Gastrocnemius medialis (tissue), 4 donors: ENCODE results near the gene MRPS2. TPM values are rescaled to one million over a fixed set of nuclear protein-coding genes. Genes with fewer than 3 reads are reported as not detected.
"Not testable (repeated sequence)": the region's sequence is repeated elsewhere in the genome, so short reads cannot be mapped to it uniquely, and the experiment has no call there.

ENCODE experiments used
- ATAC-seq, 2 donors: fragments of 150-250 bp; one replicate each; pipeline ENCODE4 v1.9.1; 2016
- DNase-seq, 2 donors: peaks; one replicate each; pipeline ENCODE4 v3.0.0-alpha.2; 2019
- H3K27ac ChIP-seq, 4 donors: fragments of 200-600 bp; sonication (generic); 1 replicate in 1 of 4; 2 replicates in 3 of 4; pipeline ENCODE4 v1.5.1; 2016 to 2018; ENCODE audit warnings: mild to moderate bottlenecking in 2 of 4, moderate library complexity in 1 of 4
- H3K27me3 ChIP-seq, 3 donors: fragments of 200-600 bp; sonication (generic) in 2 of 3; 1 replicate in 1 of 3; 2 replicates in 2 of 3; pipeline versions ENCODE4 v1.5.1 to v1.6.0; 2016 to 2019; ENCODE audit warnings: mild to moderate bottlenecking in 1 of 3, moderate library complexity in 1 of 3
- H3K36me3 ChIP-seq, 2 donors: fragments of 200-600 bp; sonication (generic) in 1 of 2; one replicate each; pipeline ENCODE4 v1.5.1; 2017 to 2018
- H3K4me1 ChIP-seq, 2 donors: fragments of 200-600 bp; sonication (generic) in 1 of 2; one replicate each; pipeline ENCODE4 v1.5.1; 2016 to 2017; ENCODE audit warnings: mild to moderate bottlenecking in 2 of 2
- H3K4me3 ChIP-seq, 4 donors: fragments of 200-600 bp; sonication (generic) in 3 of 4; 1 replicate in 1 of 4; 2 replicates in 3 of 4; pipeline ENCODE4 v1.5.1; 2016 to 2019; ENCODE audit warnings: mild to moderate bottlenecking in 2 of 4
- H3K9me3 ChIP-seq, 3 donors: fragments of 200-600 bp; sonication (generic) in 2 of 3; 1 replicate in 1 of 3; 2 replicates in 2 of 3; pipeline ENCODE4 v1.5.1; 2016 to 2019
- POLR2A ChIP-seq, 2 donors: fragments of 450-650 bp; IDR thresholded peaks; one replicate each; pipeline ENCODE4 v1.6.1; 2017; ENCODE audit warnings: antibody characterized with exemption in 2 of 2, mild to moderate bottlenecking in 2 of 2, moderate library complexity in 2 of 2
- in situ Hi-C, 4 donors: fragments of 200-750 bp; cut with MboI; loops; one replicate each; pipeline versions ENCODE4 v1.15.0 to v1.8.0; 2017; ENCODE audit warnings: low sequenced_read_pairs in 4 of 4
- intact Hi-C: fragments of 100-400 bp; cut with DNase I; formaldehyde crosslinking; loops from one replicate; pipeline ENCODE4 v1.15.1; 2023; ENCODE audit warnings: low total_unique reads
- total RNA-seq, 4 donors: library from RNA; depleted of rRNA; stranded (reverse); fragments of >200 nt; gene quantifications; one replicate each; pipeline versions ENCODE4 v1.1.0 to v1.2.3, GENCODE V29; 2016
- TF ChIP-seq, protein P1 (sequence below), 5 experiments: fragments of 450-650 bp in 3 of 5; fragments of 200-600 bp in 2 of 5; sonication (generic) in 2 of 5; IDR thresholded peaks in 4 of 5; conservative IDR thresholded peaks in 1 of 5; 1 replicate in 4 of 5; 2 replicates in 1 of 5; pipeline ENCODE4 v1.5.1; 2016 to 2019; ENCODE audit warnings: antibody characterized with exemption in 5 of 5, mild to moderate bottlenecking in 3 of 5, moderate library complexity in 3 of 5

The MRPS2 gene
- total RNA-seq, 4 donors from 2014 or later: 48.8 to 108 (median 69.5) TPM

GRCh38 chr9:135456436-135457104 is 43.9 kb upstream of the MRPS2 start:
- Histone ChIP-seq H3K36me3 (no peaks in the 10 kb centered on the region), H3K27ac (no peak overlapping the region), H3K9me3 (no peaks in the 10 kb centered on the region), H3K4me1 (no peaks in the 10 kb centered on the region), H3K27me3 (peaks cover 6 to 30% (median 23%) of the 10 kb centered on the region in 3 donors), H3K4me3 (no peak overlapping the region)
- in situ Hi-C loops (no loop called here), intact Hi-C loops (no loop called here)
- ATAC-seq (no peak), DNase-seq (no peak)
- TF ChIP-seq POLR2A (IDR thresholded peaks at IDR 0.05): no peak
- TF ChIP-seq, protein P1, sequence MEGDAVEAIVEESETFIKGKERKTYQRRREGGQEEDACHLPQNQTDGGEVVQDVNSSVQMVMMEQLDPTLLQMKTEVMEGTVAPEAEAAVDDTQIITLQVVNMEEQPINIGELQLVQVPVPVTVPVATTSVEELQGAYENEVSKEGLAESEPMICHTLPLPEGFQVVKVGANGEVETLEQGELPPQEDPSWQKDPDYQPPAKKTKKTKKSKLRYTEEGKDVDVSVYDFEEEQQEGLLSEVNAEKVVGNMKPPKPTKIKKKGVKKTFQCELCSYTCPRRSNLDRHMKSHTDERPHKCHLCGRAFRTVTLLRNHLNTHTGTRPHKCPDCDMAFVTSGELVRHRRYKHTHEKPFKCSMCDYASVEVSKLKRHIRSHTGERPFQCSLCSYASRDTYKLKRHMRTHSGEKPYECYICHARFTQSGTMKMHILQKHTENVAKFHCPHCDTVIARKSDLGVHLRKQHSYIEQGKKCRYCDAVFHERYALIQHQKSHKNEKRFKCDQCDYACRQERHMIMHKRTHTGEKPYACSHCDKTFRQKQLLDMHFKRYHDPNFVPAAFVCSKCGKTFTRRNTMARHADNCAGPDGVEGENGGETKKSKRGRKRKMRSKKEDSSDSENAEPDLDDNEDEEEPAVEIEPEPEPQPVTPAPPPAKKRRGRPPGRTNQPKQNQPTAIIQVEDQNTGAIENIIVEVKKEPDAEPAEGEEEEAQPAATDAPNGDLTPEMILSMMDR (IDR thresholded peaks at IDR 0.05 in 4 of 5, conservative IDR thresholded peaks at IDR 0.05 in 1 of 5): no peak

- H3K4me1 ChIP-seq, H3K36me3 ChIP-seq, in situ Hi-C loops, intact Hi-C loops, H3K27ac ChIP-seq, H3K4me3 ChIP-seq, DNase-seq, ATAC-seq, H3K9me3 ChIP-seq: not testable (repeated sequence)
- H3K27me3 ChIP-seq: peaks cover 6 to 30% (median 22%) of the 10 kb centered on the region in 3 donors
Measured at GRCh38 chr9:135458478-135458877, 42.0 kb upstream of the MRPS2 start.

DNA sequence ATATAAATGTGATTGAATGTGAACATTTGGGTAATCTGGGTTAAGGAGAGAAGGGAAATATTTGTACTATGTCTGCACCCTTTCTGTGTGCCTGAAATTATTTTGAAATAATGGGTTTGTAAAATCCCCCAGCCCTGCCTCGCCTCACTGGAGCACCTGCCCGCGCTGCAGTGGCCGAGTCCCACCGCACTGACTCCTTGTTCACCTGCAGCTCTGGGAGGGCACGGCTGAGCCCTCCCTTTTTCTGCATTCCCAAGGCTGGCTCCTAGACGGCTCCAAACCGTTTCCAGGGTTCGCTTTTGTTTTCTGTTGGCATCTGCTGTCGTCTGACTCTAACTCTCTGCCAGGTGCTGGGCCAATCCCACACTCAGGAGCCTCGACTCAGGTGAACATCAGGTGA is 38.5 kb upstream of the MRPS2 start:
- ATAC-seq: no peak

DNA sequence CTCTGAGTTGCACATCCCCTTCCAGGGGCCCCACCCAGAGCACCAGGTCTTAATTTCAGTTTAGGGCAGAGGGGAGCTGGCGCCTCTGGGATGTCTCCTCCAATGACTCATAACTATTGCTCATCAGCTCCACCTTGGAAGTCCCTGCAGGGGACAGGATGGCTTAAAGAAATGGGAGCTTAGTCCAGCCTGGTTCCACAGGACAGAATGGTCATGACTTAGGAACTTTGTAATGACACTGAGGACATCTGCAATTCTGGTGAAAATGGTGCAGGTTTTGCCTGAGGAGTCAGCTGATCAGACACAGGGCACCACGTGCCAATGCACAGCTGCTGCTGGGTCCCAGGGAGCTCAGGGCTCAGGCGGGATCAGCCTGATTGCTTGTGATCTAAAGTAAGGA is 37.3 kb upstream of the MRPS2 start:
- in situ Hi-C loops (no loop called here), intact Hi-C loops (no loop called here)
- DNase-seq (no peak), ATAC-seq (no peak)
- Histone ChIP-seq H3K4me1 (no peaks in the 10 kb centered on the region), H3K27ac (no peak overlapping the region), H3K4me3 (no peak overlapping the region), H3K36me3 (no peaks in the 10 kb centered on the region), H3K27me3 (peaks cover 0 to 15% (median 9%) of the 10 kb centered on the region in 3 donors), H3K9me3 (no peaks in the 10 kb centered on the region)
- TF ChIP-seq, protein P1 (IDR thresholded peaks at IDR 0.05 in 4 of 5, conservative IDR thresholded peaks at IDR 0.05 in 1 of 5): no peak
- no peak for TF ChIP-seq POLR2A (IDR thresholded peaks at IDR 0.05)

More for the DNA sequence above, 38.5 kb upstream of the MRPS2 start:
- Histone ChIP-seq H3K4me3 (no peak overlapping the region), H3K27me3 (peaks cover 0 to 21% (median 10%) of the 10 kb centered on the region in 3 donors), H3K36me3 (no peaks in the 10 kb centered on the region), H3K27ac (no peak overlapping the region), H3K9me3 (no peaks in the 10 kb centered on the region), H3K4me1 (no peaks in the 10 kb centered on the region)
- no peak for TF ChIP-seq POLR2A (IDR thresholded peaks at IDR 0.05)
- TF ChIP-seq, protein P1 (IDR thresholded peaks at IDR 0.05 in 4 of 5, conservative IDR thresholded peaks at IDR 0.05 in 1 of 5): no peak
- in situ Hi-C loops: no loop called here
- intact Hi-C loops: no loop called here
- DNase-seq: no peak

DNA sequence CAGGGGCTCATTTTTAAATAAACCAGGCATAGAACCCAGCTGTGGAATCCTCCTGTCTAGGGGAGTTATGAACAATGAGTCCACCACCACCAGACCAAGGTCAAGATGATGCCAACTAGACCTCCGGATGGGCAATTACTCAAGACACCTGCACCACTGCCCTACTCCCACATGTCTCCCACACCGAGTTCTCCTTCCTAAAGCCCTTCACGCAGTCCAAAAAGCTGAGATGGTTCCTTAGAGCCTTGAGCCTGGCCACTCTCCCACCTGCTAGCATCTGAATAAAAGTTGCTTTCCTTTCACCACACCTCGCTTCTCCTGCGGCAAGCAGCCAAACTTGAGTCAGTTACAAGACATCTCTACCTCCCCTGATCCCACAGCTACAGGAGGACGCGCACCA is 36.3 kb upstream of the MRPS2 start:
- DNase-seq (no peak), ATAC-seq (no peak)
- Histone ChIP-seq H3K36me3 (no peaks in the 10 kb centered on the region), H3K27me3 (peaks cover 0 to 11% (median 9%) of the 10 kb centered on the region in 3 donors), H3K27ac (no peak overlapping the region), H3K4me3 (no peak overlapping the region), H3K9me3 (no peaks in the 10 kb centered on the region), H3K4me1 (no peaks in the 10 kb centered on the region)
- TF ChIP-seq, protein P1 (IDR thresholded peaks at IDR 0.05 in 4 of 5, conservative IDR thresholded peaks at IDR 0.05 in 1 of 5): no peak
- no peak for TF ChIP-seq POLR2A (IDR thresholded peaks at IDR 0.05)
- in situ Hi-C loops (no loop called here), intact Hi-C loops (no loop called here)
